NCI-H1417 (cell line): ENCODE data around the gene PEX6.
A peak's percentile ranks its signal among the peaks of the same experiment; 100 is the strongest.
"Not testable (repeated sequence)": the region's sequence is repeated elsewhere in the genome, so short reads cannot be mapped to it uniquely, and the experiment has no call there.

Experiments used
- DNase-seq, 3 experiments: peaks; one replicate each; lab custom pipeline; 2025; lab: John Stamatoyannopoulos, UW

Gene PEX6

DNA sequence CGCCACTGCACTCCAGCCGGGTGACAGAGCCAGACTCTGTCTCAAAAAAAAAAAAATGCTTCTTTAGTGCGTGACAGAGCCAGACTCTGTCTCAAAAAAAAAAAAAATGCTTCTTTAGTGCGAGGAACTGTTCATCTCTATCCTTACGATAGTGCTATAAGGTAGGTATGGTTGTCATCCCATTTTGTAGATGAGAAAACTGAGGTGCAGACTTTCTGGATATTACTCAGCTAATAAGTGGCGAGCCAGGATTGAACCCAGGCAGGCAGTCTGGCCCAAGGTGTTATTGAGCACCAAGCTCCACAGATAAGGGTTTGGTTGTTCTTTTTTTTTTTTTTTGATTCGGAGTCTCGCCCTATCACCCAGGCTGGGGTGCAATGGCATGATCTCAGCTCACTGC, 22.9 kb upstream of the PEX6 start:
- DNase-seq, result no peak

DNA sequence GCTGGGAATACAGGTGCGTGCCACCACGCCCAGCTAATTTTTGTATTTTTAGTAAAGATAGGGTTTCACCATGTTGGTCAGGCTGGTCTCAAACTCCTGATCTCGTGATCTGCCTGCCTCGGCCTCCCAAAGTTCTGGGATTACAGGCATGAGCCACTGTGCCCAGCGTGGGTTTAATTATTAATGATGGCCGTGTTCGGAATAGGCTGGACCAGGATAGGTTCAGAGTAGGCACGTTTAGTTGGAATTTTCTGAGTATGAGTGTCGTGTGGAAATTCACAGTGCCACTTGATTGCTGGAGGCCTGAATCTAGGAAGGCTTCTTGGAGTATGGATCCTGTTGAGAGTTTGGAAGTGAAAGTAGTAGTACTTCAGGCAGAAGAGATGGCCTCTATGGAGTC, 19.2 kb upstream of the PEX6 start:
- not testable (repeated sequence) for DNase-seq

DNA sequence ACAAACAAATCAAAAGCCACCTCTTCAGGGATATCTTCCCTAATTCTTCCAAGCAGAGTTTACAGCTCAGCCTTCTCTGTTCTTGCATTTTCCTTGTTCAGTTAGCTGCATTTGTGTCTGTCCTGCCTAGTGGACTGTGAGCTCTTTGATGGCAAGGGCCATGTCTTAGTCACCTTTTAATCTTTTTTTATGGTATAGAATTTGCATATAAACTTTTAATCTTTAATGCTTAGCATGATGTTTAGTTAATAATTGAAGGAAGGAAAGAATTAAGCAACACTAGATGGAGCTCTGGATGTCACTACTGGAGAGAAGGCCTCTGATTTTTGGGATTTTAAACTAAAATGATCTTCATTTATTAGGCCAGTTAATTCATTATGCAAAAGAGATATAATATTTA, 17.5 kb upstream of the PEX6 start:
- no peak for DNase-seq

DNA sequence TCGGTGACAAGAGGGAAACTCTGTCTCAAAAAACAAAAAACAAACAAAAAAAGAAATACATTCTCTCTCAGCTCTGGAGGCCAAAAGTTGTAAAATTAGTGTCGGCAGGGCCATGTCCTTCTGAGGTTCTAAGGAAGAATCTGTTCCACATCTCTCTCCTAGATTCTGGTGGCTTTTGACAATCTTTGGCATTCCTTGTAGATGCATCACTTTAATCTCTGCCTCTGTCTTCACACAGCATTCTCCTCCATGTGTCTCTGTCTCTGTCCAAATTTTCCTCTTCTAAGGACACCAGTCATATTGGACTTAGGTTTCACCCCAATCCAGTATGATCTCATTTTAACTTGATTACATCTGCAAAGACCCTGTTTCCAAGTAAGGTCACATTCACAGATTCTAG, 14.5 kb upstream of the PEX6 start:
- no peak for DNase-seq

DNA sequence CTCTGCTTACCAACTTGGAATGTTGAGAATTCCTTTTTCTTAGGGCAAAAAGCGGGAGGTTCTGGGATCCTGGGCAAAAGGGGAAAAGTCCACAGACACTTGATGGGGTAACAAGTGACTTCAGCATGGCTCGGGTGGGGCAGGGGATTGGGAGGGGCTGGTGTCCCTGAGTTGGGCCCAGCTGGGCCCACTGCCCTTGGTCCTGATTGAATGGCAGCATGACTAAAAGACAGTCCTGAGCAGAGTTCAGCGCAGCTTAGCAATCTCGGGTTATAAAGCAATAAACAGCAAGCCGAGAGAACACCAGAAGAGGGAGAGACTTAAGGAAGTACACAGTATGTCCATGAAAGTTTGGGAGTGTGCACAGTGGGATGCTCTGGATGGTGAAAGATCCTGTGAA, 10.9 kb upstream of the PEX6 start:
- no peak for DNase-seq

DNA sequence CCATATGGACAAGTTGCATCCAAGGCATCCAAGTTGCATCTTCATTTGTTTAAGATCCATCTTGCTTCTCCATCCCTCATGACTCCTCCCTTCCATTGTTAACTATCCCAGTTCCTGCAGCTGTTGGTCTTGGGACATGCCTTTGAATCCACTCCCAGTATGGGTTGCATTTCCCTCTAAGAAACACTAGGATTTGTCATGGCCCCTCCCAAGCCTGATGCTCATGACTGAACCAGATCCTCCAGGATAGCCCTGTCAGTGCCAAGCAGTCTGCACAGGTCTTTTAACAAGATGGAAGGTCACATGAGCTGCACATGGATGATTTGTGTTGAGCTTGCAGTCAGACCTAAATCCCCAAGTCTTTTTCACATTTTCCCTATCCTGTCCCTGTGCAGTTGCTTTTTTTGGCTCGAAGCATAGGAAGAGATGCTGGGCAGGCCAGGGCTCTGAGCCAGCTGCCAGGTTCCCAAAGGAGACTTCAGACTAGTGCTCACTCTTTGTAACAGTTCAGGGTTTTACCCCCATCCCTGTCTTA, 9.6 kb upstream of the PEX6 start:
- no peak for DNase-seq

DNA sequence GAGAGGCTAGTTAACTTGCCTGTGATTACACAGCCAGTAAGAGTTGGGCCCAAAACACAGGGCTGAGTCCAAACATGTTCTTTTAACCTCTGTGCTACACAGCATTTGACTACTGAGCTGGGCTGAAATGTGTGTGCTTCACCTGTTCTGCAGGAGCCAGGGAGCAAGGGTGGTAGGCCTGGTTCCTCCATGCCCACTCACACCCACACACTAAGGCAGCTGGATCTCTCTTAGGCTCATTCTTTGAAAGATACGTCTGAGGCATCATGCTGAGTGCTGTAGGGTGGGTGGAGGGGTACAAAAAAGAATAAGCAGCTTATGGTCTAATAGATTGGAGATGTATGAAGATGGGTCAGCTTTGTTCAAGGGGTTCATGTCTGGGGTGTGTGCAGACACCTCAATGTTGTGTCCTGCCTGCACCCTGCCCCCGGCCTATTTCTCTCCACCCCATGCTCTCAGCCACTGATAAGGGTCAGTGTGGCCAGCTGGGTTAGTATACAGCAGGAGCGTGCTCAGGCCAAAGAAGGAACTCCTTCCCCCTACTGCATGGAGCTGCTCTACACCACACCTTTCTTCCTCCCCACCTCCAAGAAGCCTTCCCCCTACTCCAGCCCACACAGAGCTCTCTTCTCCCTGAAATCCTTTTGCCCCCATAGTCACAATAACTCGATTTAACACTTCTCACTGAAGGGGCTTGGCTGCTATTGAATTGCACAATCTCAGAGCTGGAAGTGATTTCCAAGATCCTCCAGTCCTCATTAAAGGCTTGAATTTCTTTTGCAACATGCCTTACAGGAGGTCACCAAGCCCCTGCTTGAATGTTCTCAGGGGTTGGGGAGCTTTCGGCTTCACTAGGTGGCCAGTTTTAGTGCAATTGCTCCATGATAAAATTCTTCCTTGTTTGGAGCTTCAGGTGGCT, 8.8 kb upstream of the PEX6 start:
- DNase-seq, result no peak

DNA sequence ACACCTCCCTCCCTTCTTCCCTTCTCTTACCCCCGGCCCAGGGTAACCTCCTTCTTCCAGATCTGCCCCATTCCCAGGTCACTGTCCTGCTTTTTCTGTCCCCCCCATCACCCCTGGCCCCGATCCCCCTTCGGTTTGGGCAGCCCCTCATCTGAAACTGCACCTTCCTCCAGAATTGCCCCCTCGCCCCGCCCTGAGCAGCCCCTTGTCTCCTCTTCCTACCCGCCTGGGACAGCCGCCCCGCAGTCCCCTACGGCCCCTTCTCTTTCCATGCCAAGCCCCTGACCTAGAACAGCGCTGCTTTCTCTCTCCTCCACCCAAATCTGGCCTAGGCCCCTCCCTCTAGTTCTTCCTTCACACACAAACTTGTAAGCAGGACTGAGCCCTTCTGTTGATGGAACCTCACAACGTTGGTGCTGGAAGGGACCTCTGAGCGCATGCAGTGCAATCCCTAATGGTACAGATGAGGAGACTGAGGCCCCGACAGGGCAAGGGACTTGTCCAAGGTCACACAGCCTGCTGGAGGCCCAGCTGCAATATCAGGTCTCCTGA, 6.0 kb upstream of the PEX6 start:
- DNase-seq, result peak in 2 of 3 experiments; percentile 6 to 21

DNA sequence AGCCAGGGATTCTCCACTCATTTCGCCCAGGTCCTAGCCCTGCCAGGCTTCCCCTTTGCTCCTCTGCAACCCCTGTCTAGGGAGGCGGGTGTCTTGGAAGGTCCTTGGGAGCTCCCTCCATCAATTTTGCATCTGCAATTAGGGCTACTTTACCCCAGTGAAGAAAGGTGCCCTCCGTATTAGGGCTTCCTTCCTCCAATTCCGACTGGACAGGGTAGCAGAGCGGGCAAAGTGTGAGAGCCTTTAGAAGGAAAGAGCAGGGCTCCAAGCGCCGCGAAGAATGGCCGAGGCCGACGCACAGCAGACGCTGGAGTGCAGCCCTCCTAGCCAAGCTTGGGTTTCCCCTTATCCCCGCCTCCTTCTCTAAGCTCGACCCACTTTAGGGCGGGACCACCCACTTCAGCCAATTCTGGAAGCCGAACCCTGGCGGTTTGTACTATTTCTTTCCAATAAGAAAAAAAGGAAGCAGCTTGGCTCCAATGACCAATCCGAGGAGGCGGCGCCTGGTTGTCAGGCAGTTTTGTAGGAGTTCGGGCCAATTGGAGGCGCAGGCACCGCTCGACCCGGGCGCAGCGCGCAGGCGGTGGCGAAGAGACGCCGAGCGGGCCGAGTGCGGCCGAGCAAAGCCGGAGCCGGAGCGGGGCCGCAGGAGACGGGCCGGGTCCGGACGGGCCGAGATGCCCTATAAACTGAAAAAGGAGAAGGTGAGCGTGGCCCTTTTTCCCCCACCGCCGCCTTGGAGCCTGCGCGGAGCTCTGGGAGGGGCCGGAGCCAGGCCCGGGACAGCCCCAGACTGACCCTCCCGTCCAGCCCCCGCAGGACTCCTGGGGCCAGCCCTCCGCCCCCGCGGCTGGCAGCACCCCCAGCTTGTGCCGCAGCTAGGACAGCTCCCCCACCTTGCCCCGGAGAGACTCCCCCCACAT, 5.3 kb upstream of the PEX6 start, which contains the start of gene PPP2R5D:
Gene PPP2R5D, plus strand, starts transcription at position 570 of the 923 bp plus-strand sequence. Its CDS starts 108 bp downstream, at position 678.
- peak; percentile 97 to 99 (median 99) for DNase-seq

DNA sequence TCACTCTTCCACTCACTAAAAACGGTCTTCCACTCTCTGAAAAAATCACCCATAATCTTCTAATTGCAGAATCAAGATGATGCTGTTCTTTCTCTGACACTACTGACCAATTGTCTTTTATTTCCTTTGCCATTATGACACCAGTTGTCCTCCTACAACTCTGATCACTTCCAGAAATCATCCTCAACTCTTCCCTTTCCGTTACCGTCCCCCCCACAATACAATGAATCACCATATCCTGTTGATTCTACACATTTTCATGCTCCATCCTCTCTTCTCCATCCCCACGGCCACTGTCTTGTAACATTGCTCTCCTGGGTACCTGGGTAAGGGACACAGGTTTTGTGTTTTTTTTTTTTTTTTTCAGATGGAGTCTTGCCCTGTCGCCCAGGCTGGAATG, 2.9 kb upstream of the PEX6 start:
- DNase-seq, result no peak

DNA sequence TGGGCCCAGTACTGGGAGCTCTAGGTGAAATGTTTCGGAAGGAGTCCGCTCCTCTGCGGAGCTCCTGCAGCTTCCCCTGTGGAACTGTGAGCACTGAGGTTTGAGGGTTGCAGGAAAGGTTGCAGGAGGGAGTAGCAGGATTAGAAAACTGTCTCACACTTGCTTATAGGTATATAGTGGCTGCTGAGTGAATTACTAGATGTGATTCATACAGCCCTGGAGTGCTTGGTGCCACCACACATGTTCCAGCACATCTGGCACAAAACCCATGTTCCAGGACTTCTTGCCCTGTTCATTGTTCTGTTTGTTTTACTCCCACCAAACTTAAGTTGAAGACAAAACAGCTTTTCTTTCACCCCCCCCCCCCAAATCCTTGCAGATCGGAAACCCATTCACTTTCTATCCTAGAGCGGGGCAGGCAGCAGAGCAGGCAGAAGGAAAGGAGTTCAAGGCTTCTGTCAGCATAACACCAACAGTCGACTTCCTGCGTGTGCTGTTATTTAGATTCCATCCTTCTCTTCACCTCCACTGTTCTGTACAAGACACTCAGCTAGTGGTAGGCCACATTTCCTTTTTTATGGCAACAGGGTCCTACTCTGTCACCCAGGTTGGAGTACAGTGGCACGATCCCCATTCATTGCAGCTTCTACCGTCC, 669 bp upstream of the PEX6 start:
- DNase-seq, result no peak

DNA sequence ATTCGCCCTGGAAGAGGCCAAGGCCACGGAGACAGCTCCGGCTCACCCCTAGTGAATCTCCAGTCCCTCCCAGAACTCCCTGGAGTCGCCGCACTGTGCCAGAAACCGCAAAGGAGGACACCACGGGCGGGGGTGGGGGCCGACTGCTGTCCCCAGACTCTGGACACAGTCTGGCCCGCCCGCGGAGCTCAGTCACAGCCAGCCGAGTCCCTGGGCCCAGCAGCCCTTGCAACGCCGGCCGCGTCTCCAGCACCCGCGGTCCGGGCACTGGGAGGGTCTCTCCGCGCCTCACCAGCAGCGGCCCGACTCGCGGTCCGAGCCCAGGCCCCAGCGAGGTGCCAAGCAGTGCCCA, 518 bp downstream of the PEX6 start:
- peak in 2 of 3 experiments; percentile 42 to 47 for DNase-seq

DNA sequence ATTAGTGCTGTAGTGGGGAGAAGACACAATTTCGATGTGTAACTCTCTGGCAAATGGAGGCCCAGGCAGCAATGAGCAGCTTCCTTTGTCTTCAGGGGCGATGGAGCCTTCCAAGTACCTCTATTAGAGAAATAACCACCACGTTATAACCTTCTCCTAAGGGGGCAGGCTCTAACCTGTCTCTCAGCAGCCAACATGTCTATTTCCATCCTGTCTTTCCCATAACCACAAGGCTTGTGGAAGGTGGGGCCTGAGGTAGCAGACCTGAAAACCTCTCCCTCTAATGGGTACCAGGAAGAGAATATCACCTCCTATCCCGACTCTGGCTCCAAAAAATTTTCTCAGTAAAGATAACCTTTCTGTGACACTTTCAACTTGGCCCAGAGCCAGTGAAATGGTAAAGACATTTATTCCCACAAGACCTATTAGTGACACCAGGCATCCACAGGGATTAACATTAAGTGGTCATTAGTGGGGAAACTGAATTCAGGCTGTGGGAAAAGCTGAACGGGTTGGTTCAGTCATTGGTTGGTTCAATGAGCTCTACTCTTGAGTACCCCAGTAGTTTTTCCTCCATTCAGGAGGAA, 4.0 kb downstream of the PEX6 start:
- peak in 1 of 3 experiments; percentile 8 for DNase-seq

DNA sequence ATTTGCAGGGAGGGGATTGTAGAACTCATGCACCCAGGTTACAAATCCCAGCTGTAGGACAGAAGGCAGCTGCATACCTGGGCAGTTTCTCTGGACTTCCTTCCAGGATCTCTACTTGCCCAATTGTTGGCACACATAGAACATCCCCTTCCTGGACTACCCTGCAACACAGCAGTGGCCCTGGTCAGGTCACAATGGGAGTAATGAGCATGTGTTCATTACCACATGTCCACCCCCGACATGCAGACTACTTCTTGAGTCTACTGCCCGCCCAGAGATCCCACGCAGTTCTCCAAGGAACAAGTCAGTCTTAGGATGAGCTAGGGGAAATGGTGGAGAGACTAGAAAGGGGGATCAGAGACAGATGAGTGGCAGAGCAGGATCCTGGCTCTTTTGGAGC, 5.1 kb downstream of the PEX6 start:
- no peak for DNase-seq

DNA sequence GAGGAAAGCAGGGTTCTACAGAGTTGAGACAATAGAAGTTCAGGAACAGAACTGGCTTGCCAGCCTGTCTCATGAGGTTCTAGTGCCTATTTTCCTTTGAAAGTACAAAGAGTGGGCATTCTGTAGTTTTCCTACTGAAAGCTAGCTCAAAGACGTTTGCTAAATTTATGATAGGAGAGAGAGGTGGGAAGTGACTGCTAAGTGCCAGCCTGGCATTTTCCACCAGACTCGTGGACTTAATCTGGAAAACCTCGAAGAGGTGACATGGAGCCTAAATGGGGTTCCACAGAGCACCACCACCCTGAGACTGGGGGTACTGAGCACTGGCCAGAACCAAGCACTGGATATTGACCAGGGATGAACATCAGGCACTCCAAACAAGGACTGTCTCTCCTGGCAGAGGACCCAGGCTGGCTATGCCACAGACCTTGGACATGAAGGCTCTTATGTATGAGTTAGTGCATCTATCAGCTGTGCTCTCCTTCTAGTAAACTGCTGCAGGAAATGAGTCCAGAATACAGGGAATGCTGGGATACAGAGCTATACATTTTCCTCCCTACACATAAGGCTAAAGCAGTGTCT, 7.1 kb downstream of the PEX6 start:
- DNase-seq, result no peak

DNA sequence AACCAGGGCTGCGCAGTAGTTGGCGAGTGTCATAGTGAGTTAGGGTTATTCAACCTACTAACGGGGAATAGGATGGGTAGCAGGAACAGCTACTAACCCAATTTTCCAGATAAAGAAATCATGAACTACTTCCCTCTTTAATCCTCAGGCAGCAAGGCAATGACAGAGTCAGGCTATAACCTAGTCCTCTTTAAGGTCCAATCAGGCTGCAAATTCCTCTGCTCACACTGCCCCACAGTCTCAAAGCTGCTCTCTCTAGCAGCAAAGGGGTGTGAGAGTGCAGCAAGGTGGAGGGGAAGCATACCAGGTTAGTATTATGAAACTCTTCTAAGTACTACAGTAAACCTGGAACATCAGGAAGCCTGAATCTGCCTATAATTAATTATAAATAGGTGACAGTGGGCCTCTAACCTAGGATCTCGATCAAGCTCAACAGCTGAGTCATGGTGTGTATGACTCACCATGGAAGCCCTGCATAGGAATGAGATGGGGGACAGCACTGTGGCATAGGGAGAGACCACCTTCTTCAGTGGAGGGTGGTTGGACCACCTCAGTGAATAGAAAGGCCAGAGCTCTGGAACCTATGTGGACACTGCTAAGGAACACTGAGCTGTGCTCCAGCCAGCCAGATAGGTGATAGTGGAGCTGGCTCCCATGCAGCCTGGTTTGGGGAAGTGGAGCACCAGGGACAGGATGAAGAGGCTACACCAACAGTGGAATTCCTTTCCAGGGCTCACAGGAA, 7.9 kb downstream of the PEX6 start:
- DNase-seq, result no peak

DNA sequence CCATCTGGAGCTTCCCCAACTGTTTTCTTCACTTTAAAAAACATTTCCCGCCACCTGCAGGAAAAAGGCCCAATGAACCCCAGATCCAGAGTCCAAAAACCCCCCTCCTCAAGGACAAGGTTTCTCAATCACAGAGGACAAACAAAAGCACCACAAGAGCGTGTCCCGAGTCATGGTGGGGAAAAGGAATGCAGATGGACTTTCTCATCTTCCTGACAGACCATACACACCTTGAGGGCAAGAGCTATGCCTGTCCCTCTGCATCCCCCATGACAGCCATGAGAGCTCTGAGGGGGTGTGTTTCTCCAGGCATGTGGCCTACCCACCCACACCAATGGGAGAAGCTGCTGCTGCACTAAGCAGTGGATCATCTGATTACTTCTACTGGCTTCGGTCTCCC, 9.0 kb downstream of the PEX6 start:
- DNase-seq, result no peak

DNA sequence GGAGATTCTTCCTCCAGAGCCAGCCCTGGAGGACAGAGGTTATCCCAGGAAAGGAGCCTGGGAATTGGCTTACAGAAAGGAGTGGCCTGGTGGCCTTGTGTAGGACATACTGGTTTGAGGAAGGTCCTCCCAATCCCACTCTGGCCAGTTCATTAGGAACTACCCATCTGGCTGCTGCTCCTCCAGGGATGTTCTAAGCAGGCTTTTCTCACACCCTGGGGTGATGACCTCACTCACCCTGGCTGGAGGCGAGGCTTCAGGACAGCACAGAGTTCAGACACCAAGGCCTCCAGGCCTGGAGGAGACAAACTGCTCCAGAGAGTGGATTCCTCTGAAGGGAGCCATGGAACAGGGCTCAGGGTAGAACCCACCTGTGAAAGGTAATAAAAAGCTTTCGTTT, 9.6 kb downstream of the PEX6 start:
- no peak for DNase-seq

DNA sequence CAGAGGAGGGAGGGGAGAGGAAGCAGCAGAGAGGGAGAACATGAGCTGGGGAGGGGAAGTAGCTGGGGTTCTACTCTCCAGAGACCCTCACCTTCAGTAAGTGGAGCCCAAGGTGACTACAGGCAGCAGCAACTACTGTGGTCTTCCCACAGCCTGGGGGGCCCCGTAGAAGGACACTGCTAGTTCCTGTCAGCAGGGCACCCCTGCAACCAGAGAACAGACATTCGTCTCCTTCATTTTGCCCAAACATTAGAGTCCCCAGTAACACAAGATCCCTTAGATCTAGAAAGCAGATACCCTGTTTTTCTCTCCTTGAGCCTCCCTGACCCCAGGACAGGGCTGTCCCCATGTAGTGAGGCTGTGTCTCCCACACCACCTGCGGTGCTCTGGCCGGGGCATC, 10.2 kb downstream of the PEX6 start:
- no peak for DNase-seq

DNA sequence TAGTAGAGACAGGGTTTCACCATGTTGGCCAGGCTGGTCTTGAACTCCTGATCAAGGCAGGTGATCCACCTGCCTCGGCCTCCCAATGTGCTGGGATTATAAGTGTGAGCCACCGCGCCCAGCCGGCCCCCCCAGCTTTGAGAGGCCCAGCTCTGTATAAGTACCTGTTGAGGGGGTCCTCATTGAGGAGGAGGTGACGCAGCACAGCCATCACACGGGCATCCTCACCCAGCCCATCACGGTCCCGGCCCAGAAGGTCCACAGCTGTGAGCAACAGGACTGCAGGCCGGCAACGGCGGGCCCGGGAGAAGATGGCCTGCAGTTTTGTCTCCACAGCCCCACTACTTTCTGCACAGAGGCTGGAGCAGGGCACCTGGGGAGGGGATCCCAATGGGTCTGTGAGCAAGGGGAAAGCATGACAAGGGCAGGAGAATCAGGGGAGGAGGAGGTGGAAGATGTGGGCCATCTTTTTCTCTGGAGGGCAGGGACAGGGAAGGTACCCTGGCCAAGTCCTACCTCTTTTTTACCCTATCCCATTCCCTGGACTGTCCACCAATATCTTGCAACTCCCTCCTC, 10.8 kb downstream of the PEX6 start:
- DNase-seq, result no peak
